COLO668 (cell line): ENCODE results near the gene CREBZF.
A peak's percentile ranks its signal among the peaks of the same experiment; 100 is the strongest.
"Not testable (repeated sequence)": the region's sequence is repeated elsewhere in the genome, so short reads cannot be mapped to it uniquely, and the experiment has no call there.

Experiments used
- DNase-seq: peaks from one replicate; lab custom pipeline; 2025; ENCODE audit not compliant: unreplicated experiment; lab: John Stamatoyannopoulos, UW

CREBZF gene

GRCh38 chr11:85672105-85672902 lies 7.4 kb upstream of the CREBZF start:
- no peak for DNase-seq

- DNase-seq, result not testable (repeated sequence)
These were observed 6.2 kb upstream of the CREBZF start for GRCh38 chr11:85670949-85671663.

- DNase-seq, result no peak
These were observed 3.2 kb upstream of the CREBZF start for GRCh38 chr11:85668157-85668556.

- no peak for DNase-seq
These were observed 1.8 kb upstream of the CREBZF start for GRCh38 chr11:85666687-85667086.

GRCh38 chr11:85665733-85666132 lies 804 bp upstream of the CREBZF start:
- no peak for DNase-seq

GRCh38 chr11:85663753-85664614 lies 945 bp downstream of the CREBZF start:
- DNase-seq, result peak; percentile 81

GRCh38 chr11:85663080-85663752 lies 1.7 kb downstream of the CREBZF start:
- DNase-seq, result no peak

GRCh38 chr11:85661972-85662664 lies 2.8 kb downstream of the CREBZF start:
- no peak for DNase-seq

GRCh38 chr11:85658180-85658579 lies 6.7 kb downstream of the CREBZF start:
- no peak for DNase-seq

- no peak for DNase-seq
These were observed 8.2 kb downstream of the CREBZF start for GRCh38 chr11:85656777-85657176.

GRCh38 chr11:85654343-85654742 lies 10.6 kb downstream of the CREBZF start:
- DNase-seq, result not testable (repeated sequence)

GRCh38 chr11:85652786-85653447 lies 12.0 kb downstream of the CREBZF start:
- DNase-seq, result no peak

- DNase-seq, result no peak
These were observed 13.8 kb downstream of the CREBZF start for GRCh38 chr11:85651118-85651517.

GRCh38 chr11:85647604-85648299 lies 17.2 kb downstream of the CREBZF start, which contains the start of gene TMEM126A:
TMEM126A (plus strand) TSS chr11:85647967; CDS start chr11:85650256, 2,289 bp downstream.
- peak; percentile 90 for DNase-seq

GRCh38 chr11:85647078-85647477 lies 17.9 kb downstream of the CREBZF start:
- no peak for DNase-seq

GRCh38 chr11:85643191-85643614 lies 21.7 kb downstream of the CREBZF start:
- DNase-seq, result peak; percentile 7

- DNase-seq, result no peak
These were observed 30.2 kb downstream of the CREBZF start for GRCh38 chr11:85634747-85635146.

GRCh38 chr11:85628771-85629341 lies 36.1 kb downstream of the CREBZF start:
- peak; percentile 36 for DNase-seq
